Adrenal gland (tissue), 5 donors: ENCODE results near the gene GNAI3.

Experiments
- CTCF ChIP-seq, 6 experiments: fragments of 450-650 bp in 4 of 6; fragments of 200-600 bp in 2 of 6; sonication (generic) in 1 of 6; IDR thresholded peaks; 1 replicate in 5 of 6; 2 replicates in 1 of 6; pipeline versions ENCODE4 v1.5.1 to v1.8.0; 2016 to 2021; ENCODE audit warnings: antibody characterized with exemption in 6 of 6, mild to moderate bottlenecking in 2 of 6, moderate library complexity in 1 of 6
- POLR2A ChIP-seq, 2 donors: fragments of 450-650 bp; IDR thresholded peaks; one replicate each; pipeline ENCODE4 v1.6.1; 2017; ENCODE audit warnings: antibody characterized with exemption in 2 of 2, mild to moderate bottlenecking in 2 of 2, moderate library complexity in 1 of 2
- donor health status: DM: no; HTN: no; CAD: no.

GRCh38 chr1:109542657-109543056 lies 5.8 kb upstream of the GNAI3 start:
- no peak for TF ChIP-seq POLR2A (IDR thresholded peaks at IDR 0.05)
- TF ChIP-seq CTCF (IDR thresholded peaks at IDR 0.05), result no peak
